Chondrocyte (in vitro differentiated cells): ENCODE measurements around the gene ALDH6A1. TPM values are rescaled to one million over a fixed set of nuclear protein-coding genes. Genes with fewer than 3 reads are reported as not detected.

Experiments
- DNase-seq: peaks from one replicate; pipeline ENCODE4 v3.0.0; 2021; ENCODE audit warnings: mixed read lengths, low spot score
- H3K27ac Mint-ChIP-seq: one replicate; pipeline ENCODE4 v1.8.0; 2021; ENCODE audit warnings: mild to moderate bottlenecking, moderate library complexity, mixed read lengths; ENCODE audit not compliant: unreplicated experiment
- H3K27me3 Mint-ChIP-seq: 2 replicates; pipeline ENCODE4 v1.8.0; 2021; ENCODE audit warnings: low read depth, mixed read lengths
- H3K36me3 Mint-ChIP-seq: 2 replicates; pipeline ENCODE4 v1.8.0; 2021; ENCODE audit warnings: low read depth, mixed read lengths
- H3K4me1 Mint-ChIP-seq: 2 replicates; pipeline ENCODE4 v1.8.0; 2021; ENCODE audit warnings: low read depth, mild to moderate bottlenecking, mixed read lengths
- H3K4me3 Mint-ChIP-seq: one replicate; pipeline ENCODE4 v1.8.0; 2021; ENCODE audit warnings: mild to moderate bottlenecking, moderate library complexity, mixed read lengths; ENCODE audit not compliant: unreplicated experiment
- H3K9me3 Mint-ChIP-seq: 2 replicates; pipeline ENCODE4 v1.8.0; 2021; ENCODE audit warnings: low read depth, mixed read lengths
- CTCF ChIP-seq: fragments of 200-600 bp; sonication (generic); IDR thresholded peaks from 2 replicates; pipeline ENCODE4 v1.5.0; 2021; ENCODE audit warnings: antibody characterized with exemption, mild to moderate bottlenecking, moderate library complexity
- total RNA-seq: library from RNA; stranded (reverse); gene quantifications from 3 replicates; pipeline ENCODE4 v1.2.1, GENCODE V29; 2021

ALDH6A1 gene
- total RNA-seq, 1 donor from 2014 or later, result 11.9 TPM

GRCh38 chr14:74083784-74084276, 423 bp downstream of the ALDH6A1 start:
- no peak for TF ChIP-seq CTCF
- no peak for DNase-seq
- no peaks in the 10 kb centered on the region for H3K9me3 Mint-ChIP-seq
- no peaks in the 10 kb centered on the region for H3K36me3 Mint-ChIP-seq
- H3K4me3 Mint-ChIP-seq, result peak overlapping the region; percentile 96
- H3K27me3 Mint-ChIP-seq, result no peaks in the 10 kb centered on the region
- H3K4me1 Mint-ChIP-seq, result peaks cover 25% of the 10 kb centered on the region
- peak overlapping the region; percentile 91 for H3K27ac Mint-ChIP-seq

DNA sequence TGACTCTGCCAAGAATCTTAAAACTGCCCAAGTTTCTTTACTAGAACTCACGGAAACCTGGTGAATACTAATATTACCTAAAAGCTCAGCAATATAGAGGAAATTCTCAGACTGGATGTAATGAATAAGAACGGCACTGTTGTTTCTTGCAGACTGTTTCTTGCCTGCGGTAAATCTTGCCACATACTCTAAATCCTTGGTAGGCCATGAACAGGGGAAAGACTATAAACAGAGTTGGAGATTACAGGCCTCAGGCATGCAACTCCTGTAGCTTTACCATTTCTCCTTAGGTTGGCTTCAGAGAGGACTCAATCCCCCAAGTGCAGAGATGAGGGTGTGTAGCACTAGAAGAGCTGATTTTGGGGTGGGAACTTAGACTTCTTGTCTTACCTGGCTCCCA, 1.1 kb downstream of the ALDH6A1 start:
- TF ChIP-seq CTCF, result no peak
- H3K27ac Mint-ChIP-seq, result no peak overlapping the region
- DNase-seq, result no peak
- peaks cover 25% of the 10 kb centered on the region for H3K4me1 Mint-ChIP-seq
- peak overlapping the region; percentile 96 for H3K4me3 Mint-ChIP-seq
- H3K9me3 Mint-ChIP-seq, result no peaks in the 10 kb centered on the region
- no peaks in the 10 kb centered on the region for H3K27me3 Mint-ChIP-seq
- no peaks in the 10 kb centered on the region for H3K36me3 Mint-ChIP-seq

DNA sequence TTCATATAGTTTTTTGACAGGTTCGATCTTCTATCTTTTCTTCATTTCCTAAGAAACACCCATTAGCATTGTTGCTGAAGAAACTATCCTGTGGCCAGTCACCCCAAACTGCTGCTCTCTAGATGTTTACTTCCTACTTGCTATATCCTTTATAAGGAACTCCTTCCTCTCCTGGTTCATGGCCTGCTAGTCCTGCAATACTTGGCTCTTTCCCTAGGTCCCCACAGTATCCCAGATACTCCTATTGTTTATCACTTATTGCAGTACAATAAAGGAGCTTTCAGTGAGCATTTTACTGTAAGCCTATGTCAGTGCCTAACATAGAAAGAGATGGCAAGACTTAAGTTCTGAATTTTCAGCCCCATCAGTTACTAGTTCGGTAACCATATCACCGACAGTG, 2.8 kb downstream of the ALDH6A1 start:
- Mint-ChIP-seq H3K9me3 (no peaks in the 10 kb centered on the region), H3K27ac (no peak overlapping the region), H3K27me3 (no peaks in the 10 kb centered on the region), H3K36me3 (no peaks in the 10 kb centered on the region), H3K4me1 (peaks cover 25% of the 10 kb centered on the region), H3K4me3 (no peak overlapping the region)
- DNase-seq, result no peak
- TF ChIP-seq CTCF, result no peak

DNA sequence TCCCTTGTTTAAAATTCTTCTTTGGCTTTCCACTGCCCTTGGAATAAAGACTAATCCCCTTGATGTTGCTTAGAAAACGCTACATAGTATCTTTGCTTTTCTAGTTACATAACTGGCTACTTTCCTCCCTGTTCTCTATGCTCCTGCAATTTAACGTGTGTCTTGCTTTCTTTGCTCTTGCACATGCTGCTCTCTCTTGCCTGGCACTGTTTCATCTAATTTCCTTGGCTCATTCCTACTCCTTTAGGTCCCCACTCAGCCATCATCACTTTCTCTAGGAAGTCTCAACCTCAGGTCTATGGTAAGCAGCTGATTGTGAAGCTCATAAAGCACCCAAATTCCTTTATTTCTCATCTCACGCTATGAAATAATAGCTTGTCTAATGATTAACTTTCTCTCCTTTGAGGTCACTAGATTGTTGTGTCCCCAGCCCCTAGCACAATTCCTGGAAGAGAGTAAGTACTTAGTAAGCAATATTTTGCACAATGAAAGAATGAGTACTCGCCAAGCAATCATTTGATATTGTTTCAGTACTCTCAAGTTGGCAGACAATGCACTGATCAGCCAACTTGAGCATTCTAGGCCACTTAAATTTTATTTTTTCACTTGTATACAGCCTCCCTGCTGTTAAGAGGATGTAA, 3.3 kb downstream of the ALDH6A1 start:
- Mint-ChIP-seq H3K4me1 (peaks cover 24% of the 10 kb centered on the region), H3K27ac (no peak overlapping the region), H3K9me3 (no peaks in the 10 kb centered on the region), H3K36me3 (no peaks in the 10 kb centered on the region), H3K27me3 (no peaks in the 10 kb centered on the region), H3K4me3 (no peak overlapping the region)
- TF ChIP-seq CTCF, result no peak
- no peak for DNase-seq

GRCh38 chr14:74077401-74077800, 6.9 kb downstream of the ALDH6A1 start:
- Mint-ChIP-seq H3K27me3 (no peaks in the 10 kb centered on the region), H3K4me3 (no peak overlapping the region), H3K9me3 (no peaks in the 10 kb centered on the region), H3K4me1 (no peaks in the 10 kb centered on the region), H3K36me3 (peaks cover under 1% of the 10 kb centered on the region), H3K27ac (no peak overlapping the region)
- DNase-seq, result no peak
- TF ChIP-seq CTCF, result no peak
